Ecto neural progenitor cell (in vitro differentiated cells): ENCODE data around the gene ABCA1.

ENCODE experiments used
- DNase-seq: peaks from one replicate; pipeline ENCODE4 v3.0.0-alpha.2; 2018; ENCODE audit warnings: low spot score

ABCA1 gene

DNA sequence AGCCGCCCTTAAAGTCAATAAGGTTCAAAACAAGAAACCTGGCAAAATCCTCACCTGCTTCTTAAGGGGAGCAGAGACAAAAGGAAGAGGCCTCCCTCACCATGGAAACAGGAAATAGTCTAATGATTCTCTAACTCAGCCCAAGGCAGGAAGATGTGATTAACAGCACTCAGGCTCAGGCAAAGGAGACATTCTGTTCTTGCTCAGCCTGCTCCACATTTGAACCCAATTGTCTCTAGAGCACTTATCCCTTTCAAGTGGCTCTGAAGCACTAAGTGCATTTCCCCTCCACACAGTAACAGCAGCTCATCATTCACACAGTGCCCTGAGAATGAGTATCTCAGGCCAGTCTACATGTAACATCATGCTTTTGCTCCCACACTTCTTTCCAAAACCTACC lies 91.7 kb downstream of the ABCA1 start:
- no peak for DNase-seq

DNA sequence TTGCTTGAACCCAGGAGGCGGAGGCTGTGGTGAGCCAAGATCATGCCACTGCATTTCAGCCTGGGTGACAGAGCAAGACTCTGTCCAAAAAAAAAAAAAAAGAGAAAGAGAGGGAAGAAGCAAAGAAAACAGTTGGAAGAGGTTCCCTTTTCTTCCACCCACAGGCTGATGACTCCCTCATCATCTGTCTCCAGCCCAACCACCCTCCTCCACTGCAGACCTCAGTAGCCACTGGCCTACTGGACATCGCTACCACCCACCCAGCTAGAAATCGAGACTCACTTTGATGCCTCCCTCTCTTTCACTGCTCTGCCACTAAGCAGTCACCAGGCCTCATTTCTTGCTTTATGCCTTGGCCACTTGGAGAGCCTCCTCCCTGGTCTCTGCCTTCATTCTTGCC lies 92.8 kb downstream of the ABCA1 start:
- no peak for DNase-seq

DNA sequence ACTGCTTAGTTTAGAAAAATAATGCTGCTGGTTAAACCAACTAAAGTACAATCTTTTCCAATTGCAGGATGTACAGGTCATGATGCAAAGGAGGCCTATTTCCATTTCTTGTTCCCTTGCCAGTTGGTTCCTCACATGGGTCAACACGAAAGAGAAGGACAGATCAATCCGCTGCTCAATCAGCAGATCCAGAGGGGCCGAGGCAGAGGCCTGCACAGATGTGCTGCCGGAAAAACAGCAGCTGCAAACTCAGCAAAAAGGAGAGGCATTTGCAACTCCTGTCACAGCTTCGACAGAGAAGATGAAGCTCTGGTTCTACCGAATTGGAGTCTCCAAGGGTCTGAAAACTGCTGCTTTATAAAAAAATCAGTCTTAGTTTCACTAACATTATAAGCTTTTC lies 94.3 kb downstream of the ABCA1 start:
- DNase-seq = no peak

DNA sequence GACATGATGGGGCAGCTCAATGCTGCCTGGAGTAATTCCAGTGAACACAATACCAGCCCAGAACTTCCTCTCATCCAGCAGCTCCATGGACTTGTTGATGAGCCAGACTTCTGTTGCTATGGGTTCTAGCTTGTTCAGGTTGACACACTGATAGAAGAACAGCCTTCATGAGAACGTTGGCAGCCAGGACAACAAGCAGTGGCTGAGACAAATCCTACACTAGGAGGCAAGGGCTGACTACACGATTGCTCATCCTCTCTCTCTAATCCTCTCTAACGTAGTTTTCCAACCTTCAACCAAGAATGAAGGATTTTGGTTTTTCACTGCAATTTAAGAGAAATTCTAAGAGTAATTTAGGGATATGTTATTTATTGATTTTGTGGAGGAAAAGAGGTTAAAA lies 96.3 kb downstream of the ABCA1 start:
- no peak for DNase-seq

DNA sequence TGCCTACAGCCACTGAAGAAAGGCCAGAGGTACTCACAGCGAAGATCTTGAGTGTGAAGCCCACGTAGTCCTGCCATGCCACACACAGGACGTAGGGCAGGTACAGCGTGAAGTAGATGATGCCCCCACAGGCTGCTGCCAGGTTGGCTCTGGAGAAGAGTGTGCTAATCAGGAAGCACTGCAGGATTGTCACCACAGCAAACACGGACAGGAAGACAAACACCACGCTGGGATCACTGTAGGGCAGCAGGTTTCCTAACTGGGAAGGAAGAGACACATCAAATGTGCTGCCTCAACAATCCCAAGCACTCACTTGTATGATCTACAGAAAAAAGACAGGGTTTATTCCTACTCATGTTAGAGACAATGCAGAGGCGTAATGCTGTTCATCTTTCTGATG lies 101.0 kb downstream of the ABCA1 start:
- DNase-seq = no peak

DNA sequence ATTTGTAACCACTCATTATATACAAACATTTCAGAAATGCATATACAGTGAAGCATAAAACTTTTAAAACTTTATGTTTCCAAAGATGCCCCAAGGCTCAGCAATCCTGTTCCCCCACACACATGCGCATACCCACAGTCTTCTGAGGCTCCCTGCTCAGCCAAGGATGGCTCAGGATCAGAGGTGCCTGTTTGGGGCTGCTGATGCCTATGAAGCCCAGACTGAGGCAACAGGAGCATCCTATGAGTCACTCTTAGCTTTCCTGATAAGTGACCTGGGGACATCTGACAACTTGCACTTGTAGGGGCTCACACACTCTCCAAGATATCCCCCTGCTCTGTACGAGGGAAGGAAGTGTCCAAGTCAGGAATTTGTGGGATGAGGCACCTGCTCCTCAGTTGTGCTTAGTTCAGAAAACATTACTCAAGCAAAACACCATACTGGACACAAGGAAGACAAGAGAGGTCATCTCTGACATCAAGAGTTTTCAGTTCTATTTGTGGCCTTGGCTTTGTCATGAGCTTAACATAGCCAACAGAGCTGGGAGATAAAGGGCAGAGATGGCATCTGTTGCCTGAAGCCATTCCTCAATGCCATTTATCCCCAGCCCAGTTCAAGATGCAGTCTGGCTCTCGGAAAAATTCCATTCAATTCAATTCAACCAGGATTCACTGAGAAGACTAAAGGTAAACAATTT lies 101.7 kb downstream of the ABCA1 start:
- DNase-seq = no peak

DNA sequence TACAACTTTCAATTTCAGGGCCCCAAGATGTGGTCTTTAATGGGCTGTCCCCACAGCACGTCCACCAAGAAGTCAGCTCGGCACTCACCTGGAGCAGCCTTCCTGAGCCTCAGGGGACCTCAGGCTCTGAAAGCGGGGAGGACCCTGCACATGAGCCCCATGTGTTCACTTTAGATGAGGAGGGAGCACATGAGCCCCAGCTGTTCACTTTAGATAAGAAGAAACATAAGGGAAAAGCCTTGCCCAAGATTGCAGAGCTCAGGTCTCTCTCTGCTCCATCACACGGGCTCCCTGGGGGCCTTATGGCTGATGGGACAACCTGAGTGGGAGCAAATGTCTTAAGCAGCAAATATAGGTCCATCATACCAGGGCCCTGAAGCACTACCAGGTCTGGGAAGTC lies 107.6 kb downstream of the ABCA1 start:
- DNase-seq = no peak

DNA sequence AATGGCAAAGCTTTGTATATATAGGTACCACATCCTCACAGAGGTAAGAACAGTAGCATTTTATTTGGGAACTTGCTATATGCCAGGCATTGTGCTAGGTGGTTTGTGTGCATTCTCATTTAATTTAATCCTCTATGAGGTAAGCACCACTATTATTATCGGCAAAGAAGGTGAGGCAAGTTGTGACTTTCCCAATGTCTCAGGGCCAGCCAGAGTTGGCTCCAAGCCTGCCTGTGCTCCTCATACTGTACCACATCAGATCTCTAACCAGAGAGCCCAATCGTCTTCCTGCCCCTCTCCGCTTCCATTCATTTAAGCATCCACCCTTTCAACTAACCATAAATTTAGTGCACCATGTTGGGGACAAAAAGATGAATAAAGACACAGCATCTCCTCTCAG lies 108.9 kb downstream of the ABCA1 start:
- DNase-seq = no peak

DNA sequence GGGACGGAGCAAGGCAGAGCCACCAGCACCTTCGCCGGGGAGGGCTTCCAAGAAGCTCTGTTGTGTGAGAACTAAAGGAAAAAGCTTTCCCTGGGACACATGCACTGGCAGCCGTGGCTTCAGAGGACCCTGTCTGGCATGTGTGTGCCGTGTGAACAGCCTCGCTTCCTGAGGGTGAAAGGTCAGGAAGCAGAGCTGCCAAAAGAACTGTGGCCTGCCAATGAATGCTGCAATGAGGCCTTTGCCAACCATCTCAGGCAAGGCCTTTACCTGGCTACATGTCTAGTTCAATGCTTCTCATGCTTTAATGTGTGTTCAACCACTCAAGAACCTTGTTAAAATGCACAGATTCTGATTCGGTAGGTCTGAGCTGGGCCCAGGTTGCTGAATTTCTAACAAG lies 110.5 kb downstream of the ABCA1 start:
- DNase-seq = no peak

DNA sequence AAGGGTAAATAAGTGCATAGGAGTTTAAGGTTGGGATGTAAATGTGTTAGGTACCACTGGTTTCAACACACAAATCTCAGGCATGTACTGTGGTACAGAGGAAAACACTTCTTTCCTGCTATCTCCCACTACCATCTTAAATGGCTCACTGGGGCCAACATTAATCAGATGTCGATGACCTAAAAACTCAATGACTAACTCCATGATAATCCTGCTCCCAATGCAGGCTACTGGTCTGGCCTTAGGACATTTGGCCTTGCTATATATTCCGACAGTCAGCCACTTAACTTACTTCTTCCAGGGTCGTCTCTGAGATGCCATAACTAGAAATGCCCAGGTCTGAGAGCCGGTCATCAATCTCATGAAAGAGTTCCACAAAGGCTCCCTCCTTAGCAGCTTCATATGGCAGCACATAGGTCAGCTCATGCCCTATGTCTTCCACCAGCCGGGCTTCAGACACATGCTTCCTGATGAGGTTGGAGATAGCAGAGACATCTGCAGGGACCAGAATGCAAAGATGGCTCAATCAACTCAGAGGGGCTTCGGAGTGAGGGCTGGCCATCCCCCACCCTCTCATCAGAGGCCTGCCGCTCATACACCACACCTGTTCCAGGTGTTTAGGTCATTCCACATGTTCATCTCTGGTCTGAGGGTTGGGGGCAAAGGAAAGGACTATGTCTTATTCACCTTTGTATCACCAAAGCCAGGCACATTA lies 111.9 kb downstream of the ABCA1 start:
- DNase-seq = no peak

DNA sequence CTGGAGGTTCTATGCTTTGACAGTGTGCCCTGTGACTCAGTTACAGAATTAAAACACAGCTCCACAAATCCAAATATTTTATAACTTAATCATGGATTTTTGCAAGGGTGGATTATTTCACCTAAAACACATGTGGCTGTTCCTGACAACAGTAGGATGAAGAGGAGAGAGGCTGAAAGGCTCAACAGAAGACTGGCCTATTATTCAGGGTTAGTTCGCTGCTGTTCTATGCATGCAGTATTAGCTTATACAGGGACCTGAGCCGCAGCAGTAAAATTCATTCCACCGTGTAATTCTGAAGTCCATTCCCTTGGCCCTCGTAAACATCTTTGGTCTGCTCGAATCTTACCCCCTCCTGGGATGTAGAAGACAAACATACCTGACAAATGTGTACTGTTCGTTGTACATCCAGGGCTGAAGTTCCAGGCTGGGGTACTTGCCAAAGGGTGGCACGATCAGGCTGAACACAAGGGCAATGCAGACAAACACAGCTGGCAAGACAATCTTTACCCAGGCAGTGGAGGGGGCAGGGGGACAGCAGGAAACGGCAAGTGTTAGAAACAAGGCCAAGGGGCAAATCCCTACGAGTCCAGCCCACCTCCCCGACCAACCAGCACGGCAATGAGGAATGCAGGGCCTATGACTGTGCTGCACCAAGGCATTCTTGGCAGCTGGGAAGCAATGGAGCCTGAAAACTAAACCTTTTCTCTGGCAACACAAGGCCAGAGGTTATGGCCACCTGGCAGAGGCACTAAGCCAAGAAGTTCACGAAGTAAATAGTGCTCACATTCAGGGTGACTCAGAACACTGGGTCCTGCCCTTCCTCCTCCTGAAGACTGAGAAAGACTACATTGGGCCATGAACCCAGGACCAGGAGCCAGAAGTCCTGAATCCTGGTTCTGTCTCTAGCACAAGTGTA lies 117.3 kb downstream of the ABCA1 start:
- no peak for DNase-seq

DNA sequence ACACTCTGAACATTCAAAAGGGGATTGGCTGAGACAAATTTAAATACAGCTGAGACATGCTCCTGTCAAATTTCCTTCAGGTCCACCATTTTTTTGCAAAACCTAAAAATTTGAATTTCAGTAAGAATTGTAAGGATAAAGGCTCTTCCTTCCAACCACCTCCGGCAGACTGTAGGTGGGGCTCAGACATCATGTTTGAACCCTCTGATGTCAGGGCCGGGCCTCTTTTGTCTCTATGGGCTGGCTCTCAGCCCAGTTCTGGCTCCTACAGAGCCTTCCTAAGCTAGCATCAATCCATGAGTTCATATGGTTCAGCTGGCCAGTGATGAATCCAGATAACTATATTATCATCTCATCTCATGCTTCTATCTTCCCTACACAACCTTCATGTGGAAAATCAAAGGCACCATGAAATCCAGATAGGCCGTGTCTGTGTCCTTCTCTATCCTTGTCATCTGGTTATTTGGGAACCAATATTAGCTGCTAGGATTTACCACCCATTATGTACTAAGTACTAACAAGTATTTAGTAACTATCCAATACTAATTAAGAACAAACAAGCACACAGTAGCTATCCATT lies 119.8 kb downstream of the ABCA1 start:
- DNase-seq = no peak

DNA sequence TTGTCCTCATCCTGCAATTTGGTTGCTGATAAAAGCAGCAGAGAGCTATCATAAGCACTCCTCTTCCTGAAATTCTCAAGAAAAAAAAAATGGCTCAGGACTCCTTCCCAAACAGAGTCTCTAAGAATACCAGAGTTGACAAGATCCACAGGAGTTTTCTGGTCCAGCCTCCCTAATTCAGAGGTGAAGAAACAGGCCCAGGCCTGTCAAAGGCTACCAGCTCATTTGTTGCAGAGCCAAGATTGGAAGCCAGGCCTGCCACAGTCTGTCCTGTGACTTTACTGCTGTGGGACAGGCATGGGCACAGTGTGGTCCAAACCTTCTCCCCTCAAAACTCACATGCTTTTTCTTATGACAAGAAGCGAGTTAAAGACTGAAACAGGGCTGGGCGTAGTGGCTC lies 122.5 kb downstream of the ABCA1 start:
- no peak for DNase-seq

DNA sequence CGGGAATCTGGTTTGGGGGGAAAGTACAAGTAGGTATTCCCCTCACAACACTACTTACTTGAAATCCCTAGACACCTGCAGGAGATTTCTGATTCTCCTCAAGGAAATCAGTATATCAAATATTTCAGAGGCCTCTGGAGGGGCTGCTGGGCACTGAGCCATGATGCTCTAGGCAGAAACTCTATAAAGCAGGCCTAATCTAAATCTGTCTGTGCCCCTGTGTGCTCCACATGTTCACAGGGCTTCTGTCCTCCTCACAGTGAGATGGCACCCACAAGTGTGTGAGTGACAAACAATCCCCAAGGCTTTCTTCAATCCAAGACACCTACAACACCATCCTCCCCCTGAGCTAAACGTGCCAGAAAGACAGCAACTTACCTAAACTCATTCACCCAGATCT lies 125.0 kb downstream of the ABCA1 start:
- DNase-seq = no peak

DNA sequence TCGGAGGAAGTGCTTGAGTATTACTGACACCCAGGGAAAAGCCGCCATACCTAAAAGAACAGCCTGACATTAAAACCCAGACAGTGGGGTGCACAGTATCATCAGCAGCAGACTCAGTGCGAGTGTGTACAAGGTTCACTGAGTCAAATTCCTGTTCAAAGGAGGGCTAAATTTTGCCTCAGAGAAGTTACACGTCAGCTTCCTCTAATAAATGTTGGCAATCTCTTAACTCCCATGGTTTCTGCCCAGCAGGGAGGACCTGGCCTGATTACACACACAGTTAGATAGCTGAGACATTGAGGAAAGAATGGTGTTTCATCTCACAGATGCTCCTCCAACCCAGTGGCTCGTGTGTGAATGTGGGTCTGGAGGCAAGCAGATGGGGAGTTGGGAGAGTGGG lies 125.8 kb downstream of the ABCA1 start:
- no peak for DNase-seq

DNA sequence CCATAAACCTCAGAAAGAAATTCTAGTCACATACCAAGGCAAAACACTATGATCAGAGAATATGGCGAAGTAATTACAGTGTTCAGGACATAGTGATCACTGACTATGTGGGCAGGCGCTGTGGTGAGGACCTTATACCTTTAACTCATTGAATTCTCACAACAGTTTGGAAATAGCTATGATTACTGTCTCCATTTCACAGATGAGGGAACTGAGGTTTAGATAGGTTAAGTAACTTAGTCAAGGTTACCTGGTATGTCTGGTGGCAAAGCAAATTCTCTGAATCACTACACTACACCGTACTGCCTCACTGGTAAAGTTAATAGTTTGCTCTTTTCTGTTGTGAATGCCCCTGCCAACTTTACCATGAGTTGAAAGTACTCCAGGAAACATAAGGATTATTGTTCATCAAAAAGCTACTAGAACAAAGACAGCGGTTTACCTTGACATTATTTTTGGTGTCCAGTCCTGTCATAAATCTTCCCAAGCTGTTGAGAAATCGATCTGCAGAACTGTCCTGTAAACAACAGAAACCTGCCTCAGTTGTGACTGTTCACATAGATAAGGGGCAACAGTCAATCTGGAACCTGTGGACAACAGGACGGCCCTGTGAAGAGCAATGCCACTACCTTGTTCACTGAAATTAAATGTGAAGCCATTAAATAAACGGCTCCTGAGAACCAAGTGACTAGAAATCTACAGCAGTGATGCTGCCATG lies 127.7 kb downstream of the ABCA1 start:
- no peak for DNase-seq

DNA sequence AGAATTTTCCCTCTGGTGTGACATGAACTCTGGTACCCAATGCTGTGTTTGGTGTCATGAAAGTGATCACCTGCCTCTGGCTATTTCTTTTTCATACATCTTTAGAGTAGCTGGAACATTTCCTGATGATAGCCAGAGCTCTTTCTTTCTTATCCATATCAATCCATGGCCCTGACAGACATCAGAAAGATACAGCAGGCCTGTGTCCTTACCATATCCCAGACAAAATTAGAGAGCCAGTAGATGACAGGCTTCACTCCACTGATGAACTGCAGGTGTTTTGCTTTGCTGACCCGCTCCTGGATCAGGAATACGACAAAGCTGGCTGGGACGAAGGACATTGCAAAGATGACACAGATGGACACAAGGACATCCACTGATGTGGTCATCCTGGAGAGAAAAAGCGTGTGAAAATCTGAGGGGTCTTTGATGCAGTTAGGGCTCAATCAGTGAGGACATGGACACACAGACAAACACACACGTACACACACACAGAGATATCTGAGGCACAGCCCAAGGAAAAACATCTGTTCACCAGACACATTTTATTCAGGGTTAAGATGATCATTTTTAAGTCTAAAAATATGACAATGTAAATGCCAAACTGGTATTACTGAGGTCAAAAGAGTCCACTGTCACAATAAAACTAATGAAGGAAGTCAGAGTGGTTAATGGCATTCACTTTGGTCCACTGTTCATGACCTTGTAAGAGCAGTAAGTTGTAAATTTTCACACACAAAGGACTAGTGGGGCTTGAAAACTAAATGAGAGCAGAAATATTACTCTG lies 129.6 kb downstream of the ABCA1 start:
- DNase-seq = no peak

DNA sequence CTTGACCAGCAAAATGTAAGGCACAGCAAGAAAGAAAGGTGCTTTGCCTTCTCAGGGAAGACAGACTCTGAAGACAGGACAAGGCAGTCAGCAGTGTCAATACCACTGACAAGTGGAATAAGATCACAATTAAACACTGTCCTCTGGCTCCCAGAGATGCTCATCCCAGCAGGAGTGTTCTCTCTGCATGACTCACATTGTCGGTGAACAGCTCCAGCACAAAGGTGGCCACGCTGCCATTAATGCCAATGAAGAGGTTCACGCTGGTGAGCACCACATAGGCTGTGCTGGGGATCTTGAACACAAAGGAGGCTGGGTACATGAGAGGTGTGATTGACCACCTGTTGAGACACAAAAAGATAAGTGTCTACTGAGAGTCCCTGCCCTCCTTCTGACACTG lies 132.1 kb downstream of the ABCA1 start:
- DNase-seq = no peak

DNA sequence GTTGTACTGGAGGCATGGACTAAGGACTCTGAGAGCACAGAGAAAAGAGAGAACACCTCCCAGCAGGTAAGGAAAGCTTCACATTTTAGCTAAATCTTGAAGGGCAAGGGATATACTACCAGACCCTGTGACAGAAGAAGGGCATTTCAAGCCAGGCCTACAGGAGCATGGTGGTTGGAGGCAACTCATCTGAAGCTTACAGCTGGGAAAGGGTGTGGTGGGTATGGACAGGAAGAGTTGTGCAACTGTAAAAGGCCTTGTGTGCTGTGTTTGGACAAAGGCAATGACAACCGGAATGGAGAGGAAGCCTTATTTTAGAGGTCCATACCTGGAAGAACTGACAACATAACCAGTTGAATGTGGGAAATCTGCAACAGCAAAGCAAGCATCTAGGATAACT lies 132.9 kb downstream of the ABCA1 start:
- no peak for DNase-seq

DNA sequence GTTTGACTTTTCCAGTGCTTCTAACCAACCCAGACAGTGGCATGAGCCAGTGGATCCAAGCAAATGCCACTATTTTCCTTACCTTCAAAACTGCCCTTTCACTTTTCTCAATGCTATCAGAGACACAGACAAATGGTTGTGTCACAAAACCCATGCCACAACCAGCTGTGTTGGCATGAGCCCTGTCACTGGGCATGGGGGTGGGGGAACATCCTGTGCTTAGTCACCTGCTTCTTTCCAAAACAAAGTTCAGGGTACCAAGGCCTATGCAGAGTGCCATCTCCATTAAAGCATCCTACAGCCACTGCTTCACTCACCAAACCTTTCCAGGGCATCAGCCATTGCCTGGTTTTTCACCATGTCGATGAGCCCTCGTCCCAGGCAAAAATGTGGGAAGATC lies 133.9 kb downstream of the ABCA1 start:
- DNase-seq = no peak

DNA sequence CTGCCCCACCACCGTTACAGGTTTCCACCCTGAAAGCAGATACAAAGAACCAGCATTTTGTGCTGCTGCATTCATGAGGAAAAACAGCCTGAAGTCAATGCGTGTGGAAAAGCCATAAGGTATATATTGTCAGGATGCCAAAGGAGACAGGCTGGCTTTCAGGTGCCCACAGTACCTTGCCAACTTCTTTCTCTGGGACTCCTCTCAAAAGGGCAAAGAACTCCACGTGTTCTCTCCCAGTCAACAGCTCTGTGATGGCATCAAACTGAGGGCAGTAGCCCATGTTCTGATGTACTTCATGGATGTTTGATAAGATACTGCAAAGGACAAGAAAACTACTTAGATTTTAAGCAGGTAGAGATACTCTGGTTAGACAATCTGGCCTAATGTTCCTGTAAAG lies 139.7 kb downstream of the ABCA1 start:
- no peak for DNase-seq
